GM12878 (cell line): ENCODE data around the gene OR13C8.

ENCODE experiments used
- FOXM1 ChIP-seq: IDR thresholded peaks from 2 replicates; pipeline ENCODE4 v1.6.1; 2012; ENCODE audit warnings: low read depth, mild to moderate bottlenecking, inconsistent platforms, low read length, moderate library complexity
- POLR2A ChIP-seq: IDR thresholded peaks from 2 replicates; pipeline ENCODE4 v1.6.1; 2011; ENCODE audit warnings: low read depth, mild to moderate bottlenecking, low read length
- POLR2AphosphoS5 ChIP-seq: IDR thresholded peaks from 2 replicates; pipeline ENCODE4 v1.6.1; 2011; ENCODE audit warnings: mild to moderate bottlenecking, low read length, inconsistent platforms
- TF ChIP-seq, protein P1 (sequence below), 3 experiments: IDR thresholded peaks in 2 of 3; conservative IDR thresholded peaks in 1 of 3; 2 replicates each; pipeline ENCODE4 v1.5.1; 2011; ENCODE audit warnings: low read depth in 3 of 3, low read length in 3 of 3, mild to moderate bottlenecking in 3 of 3, control low read depth in 2 of 3, moderate library complexity in 2 of 3, inconsistent platforms in 1 of 3, mixed read lengths in 1 of 3; ENCODE audit not compliant: control insufficient read depth in 2 of 3, insufficient read depth in 1 of 3; ENCODE audit errors: extremely low read depth in 1 of 3

DNA sequence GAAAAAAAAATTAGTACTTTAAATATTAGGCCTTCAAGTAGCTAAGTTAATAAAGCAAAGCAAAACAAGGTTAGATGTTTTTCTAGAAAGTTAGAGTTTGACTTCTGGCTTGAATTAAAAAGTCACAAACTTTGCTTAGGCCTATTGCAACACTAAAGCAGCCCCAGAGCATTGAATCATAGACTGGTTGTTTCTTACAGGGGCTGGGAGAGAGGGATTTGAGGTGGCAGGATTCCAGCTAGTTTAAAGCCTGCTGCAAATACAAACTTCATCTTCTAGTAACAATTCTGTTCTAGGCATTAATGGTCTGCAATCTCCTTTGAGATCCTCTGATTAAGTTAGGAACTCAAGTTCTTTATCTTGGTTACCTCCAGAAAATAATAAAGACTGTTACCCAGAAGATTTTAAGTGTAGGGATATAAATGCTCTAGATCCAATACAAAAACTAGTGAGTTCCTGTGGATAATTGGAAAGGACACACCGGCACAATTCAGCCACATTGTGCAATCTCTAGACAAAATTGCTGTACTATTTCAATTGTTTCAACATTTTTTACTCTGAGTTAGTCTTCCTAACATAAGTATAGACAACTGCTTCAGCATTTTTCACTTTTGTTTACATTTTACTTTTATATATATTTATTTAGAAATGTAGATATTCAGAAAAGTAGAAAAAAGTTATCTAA is 17.7 kb downstream of the OR13C8 start:
- TF ChIP-seq POLR2AphosphoS5 (no peak), FOXM1 (no peak), POLR2A (no peak)
- TF ChIP-seq, protein P1, sequence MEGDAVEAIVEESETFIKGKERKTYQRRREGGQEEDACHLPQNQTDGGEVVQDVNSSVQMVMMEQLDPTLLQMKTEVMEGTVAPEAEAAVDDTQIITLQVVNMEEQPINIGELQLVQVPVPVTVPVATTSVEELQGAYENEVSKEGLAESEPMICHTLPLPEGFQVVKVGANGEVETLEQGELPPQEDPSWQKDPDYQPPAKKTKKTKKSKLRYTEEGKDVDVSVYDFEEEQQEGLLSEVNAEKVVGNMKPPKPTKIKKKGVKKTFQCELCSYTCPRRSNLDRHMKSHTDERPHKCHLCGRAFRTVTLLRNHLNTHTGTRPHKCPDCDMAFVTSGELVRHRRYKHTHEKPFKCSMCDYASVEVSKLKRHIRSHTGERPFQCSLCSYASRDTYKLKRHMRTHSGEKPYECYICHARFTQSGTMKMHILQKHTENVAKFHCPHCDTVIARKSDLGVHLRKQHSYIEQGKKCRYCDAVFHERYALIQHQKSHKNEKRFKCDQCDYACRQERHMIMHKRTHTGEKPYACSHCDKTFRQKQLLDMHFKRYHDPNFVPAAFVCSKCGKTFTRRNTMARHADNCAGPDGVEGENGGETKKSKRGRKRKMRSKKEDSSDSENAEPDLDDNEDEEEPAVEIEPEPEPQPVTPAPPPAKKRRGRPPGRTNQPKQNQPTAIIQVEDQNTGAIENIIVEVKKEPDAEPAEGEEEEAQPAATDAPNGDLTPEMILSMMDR (IDR thresholded peaks at IDR 0.05 in 2 of 3, conservative IDR thresholded peaks at IDR 0.05 in 1 of 3; ENCODE audit: control insufficient read depth in 2 of 3, extremely low read depth in 1 of 3, insufficient read depth in 1 of 3, low read depth in 3 of 3, low read length in 3 of 3), result no peak
